ENCODE measurements around the gene C3orf49. TPM values are rescaled to one million over a fixed set of nuclear protein-coding genes. Genes with fewer than 3 reads are reported as not detected.

The C3orf49 gene
- total RNA-seq, 4 donors from 2014 or later, result not detected

GRCh38 chr3:63892773-63893352, 73.8 kb downstream of the C3orf49 start:
- Histone ChIP-seq H3K4me3 (no peak overlapping the region), H3K4me1 (peaks cover 3 to 30% (median 11%) of the 10 kb centered on the region in 4 donors), H3K36me3 (peaks cover 0 to 8% (median 0%) of the 10 kb centered on the region in 4 donors), H3K27ac (replicated peaks in 1 of 4) (no peak overlapping the region), H3K27me3 (no peaks in the 10 kb centered on the region), H3K9me3 (no peaks in the 10 kb centered on the region)
- no peak for TF ChIP-seq CTCF (IDR thresholded peaks at IDR 0.05)
- TF ChIP-seq EP300 (IDR thresholded peaks at IDR 0.05), result no peak
- TF ChIP-seq POLR2AphosphoS5 (IDR thresholded peaks at IDR 0.05), result no peak
- no peak for TF ChIP-seq POLR2A (IDR thresholded peaks at IDR 0.05; ENCODE audit: low read depth)
- WGBS, result 100% methylated on average over 1 of the region's 1 CpG
- intact Hi-C loops (cut with DNase I), result no loop called here
- DNase-seq (ENCODE audit: extremely low spot score), result no peak

GRCh38 chr3:63895422-63896189, 76.5 kb downstream of the C3orf49 start:
- intact Hi-C loops (cut with DNase I), result no loop called here
- Histone ChIP-seq H3K27me3 (no peaks in the 10 kb centered on the region), H3K27ac (replicated peaks in 1 of 4) (no peak overlapping the region), H3K4me1 (peaks cover 3 to 23% (median 11%) of the 10 kb centered on the region in 4 donors), H3K4me3 (no peak overlapping the region), H3K9me3 (no peaks in the 10 kb centered on the region), H3K36me3 (peaks cover 0 to 30% (median 13%) of the 10 kb centered on the region in 4 donors)
- TF ChIP-seq EP300 (IDR thresholded peaks at IDR 0.05) (no peak), CTCF (IDR thresholded peaks at IDR 0.05) (no peak), POLR2A (IDR thresholded peaks at IDR 0.05; ENCODE audit: low read depth) (no peak), POLR2AphosphoS5 (IDR thresholded peaks at IDR 0.05) (no peak)
- WGBS, result 70% methylated on average over 5 of the region's 5 CpGs
- DNase-seq (ENCODE audit: extremely low spot score), result no peak

GRCh38 chr3:63896332-63897030, 77.4 kb downstream of the C3orf49 start:
- intact Hi-C loops (cut with DNase I), result no loop called here
- WGBS, result 64% methylated on average over 1 of the region's 1 CpG
- H3K4me3 ChIP-seq, result no peak overlapping the region

More at GRCh38 chr3:63896332-63897030, 77.4 kb downstream of the C3orf49 start:
- no peaks in the 10 kb centered on the region for H3K9me3 ChIP-seq
- TF ChIP-seq EP300 (IDR thresholded peaks at IDR 0.05) (no peak), POLR2A (IDR thresholded peaks at IDR 0.05; ENCODE audit: low read depth) (no peak), CTCF (IDR thresholded peaks at IDR 0.05) (no peak), POLR2AphosphoS5 (IDR thresholded peaks at IDR 0.05) (no peak)
- no peaks in the 10 kb centered on the region for H3K27me3 ChIP-seq
- H3K4me1 ChIP-seq, result peaks cover 3 to 23% (median 11%) of the 10 kb centered on the region in 4 donors
- peaks cover 0 to 28% (median 13%) of the 10 kb centered on the region in 4 donors for H3K36me3 ChIP-seq
- no peak overlapping the region for H3K27ac ChIP-seq (replicated peaks in 1 of 4)
- DNase-seq (ENCODE audit: extremely low spot score), result no peak

Other genes starting within 250 kb of the C3orf49 start
- not detected for gene SNTN, start 166.6 kb upstream of the C3orf49 start, total RNA-seq
- gene THOC7, start 44.5 kb downstream of the C3orf49 start, total RNA-seq, result 100 to 1,000 TPM in 1 of 4 donors, 10 to 100 TPM in 3; 66.0 to 102 (median 78.8) TPM
- 10 to 100 TPM; 20.9 to 28.2 (median 22.6) TPM for gene ATXN7, start 44.6 kb downstream of the C3orf49 start, total RNA-seq
- not detected for gene SCAANT1, start 93.1 kb downstream of the C3orf49 start, total RNA-seq
- gene PSMD6, start 204.2 kb downstream of the C3orf49 start, total RNA-seq, result 10 to 100 TPM; 64.5 to 78.2 (median 70.7) TPM

All from esophagus muscularis mucosa (tissue), 4 donors.